Suppressor macrophage treated with lipopolysaccharide for 1 hour (primary cell): ENCODE results near the gene SSNA1.

Experiments
- DNase-seq, 3 donors: peaks; one replicate each; pipeline ENCODE4 v3.0.0-alpha.2; 2020 to 2022

SSNA1 gene

DNA sequence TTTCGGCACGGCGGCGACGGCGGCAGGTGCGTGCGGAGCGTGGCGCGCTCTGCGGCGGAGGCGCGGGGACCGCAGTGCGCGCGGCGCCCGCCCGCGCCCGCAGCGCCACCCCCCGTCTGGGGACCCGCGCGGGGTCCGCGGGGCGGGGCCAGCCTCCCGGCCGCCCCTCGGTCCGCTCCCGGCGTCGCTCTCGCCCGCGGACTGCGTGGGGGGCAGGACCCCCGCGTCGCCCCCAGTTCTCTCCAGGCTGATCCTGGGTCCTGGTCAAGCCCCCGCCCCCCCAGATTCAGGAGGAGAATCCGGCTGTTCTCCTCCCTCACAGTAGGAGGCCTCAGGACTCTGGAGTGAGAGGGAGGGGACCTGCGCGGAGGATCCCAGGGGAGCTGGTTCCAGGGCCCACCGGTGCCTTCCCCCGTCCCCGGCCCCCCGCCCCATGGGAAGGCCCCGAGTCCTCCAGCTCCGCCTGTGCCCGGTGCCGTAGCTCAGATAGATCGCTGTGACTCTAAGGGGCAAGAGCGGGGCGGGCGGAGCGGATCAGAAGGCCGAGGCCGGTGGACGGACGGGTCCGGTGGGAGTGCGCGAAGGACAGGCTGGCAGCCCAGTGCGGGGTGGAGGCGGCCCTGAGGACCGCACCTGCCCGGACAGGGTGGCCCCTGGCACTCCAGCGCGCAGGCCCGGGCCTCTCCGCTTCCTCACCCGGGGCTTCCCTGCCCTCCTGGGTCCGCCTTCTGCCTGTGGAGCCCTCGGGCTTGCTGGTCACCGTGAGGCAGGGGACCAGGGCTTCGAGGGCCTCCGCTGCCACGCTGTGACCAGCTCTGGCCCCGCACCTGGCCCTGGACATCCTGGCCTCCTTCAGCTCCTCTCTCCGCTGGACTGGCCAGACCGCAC, 34.0 kb downstream of the SSNA1 start, which contains the start of gene RNF208:
Gene RNF208, minus strand, starts transcription at position 51 of the 888 bp plus-strand sequence. CDS start 1,028 bp downstream, outside the sequence.
- peak in 2 of 3 donors; percentile 9 to 45 for DNase-seq

DNA sequence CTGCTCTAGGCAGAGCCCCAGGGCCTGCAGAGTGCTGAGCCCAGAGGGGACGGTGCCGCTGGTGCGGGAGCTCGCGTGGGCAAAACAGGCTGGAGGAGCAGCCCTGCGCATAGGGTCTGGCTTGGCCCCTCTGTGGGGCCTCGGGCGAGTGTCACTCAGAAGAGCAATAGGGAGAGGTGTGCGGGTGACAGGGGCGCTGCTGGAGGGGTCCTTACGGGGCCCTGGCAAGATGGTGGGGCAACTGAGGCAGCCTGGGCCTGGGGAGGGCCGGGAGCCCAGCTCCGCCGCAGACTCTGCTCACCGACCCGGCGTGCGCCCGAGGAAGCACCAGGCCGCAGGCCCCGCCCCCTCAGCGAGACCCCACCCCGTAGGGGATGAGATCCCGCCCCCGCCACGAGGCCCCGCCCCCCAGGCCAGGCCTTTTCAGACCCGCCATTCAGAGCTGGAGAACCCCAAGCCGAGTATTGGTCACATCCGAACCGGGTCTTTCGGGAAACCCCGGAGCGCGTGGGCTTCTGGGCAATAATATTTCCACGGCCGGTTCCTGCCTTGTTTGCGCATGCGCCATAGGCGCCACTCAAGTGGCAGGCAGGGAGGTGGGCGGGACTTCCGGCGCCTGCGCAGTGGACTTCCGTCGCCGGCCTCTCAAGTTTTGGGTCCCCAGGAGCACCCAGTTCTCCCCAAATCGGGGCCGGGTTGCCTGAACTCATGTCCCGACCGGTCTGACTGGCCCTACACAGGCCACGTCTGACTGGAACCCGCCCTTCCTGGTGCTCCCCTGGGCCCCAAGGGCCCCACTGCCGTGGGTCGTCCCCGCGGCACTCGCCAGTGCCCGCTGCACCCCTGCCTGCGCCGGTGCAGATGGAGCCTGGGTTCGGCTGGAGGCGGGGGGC, 34.8 kb downstream of the SSNA1 start:
- peak; percentile 99 to 100 (median 100) for DNase-seq

DNA sequence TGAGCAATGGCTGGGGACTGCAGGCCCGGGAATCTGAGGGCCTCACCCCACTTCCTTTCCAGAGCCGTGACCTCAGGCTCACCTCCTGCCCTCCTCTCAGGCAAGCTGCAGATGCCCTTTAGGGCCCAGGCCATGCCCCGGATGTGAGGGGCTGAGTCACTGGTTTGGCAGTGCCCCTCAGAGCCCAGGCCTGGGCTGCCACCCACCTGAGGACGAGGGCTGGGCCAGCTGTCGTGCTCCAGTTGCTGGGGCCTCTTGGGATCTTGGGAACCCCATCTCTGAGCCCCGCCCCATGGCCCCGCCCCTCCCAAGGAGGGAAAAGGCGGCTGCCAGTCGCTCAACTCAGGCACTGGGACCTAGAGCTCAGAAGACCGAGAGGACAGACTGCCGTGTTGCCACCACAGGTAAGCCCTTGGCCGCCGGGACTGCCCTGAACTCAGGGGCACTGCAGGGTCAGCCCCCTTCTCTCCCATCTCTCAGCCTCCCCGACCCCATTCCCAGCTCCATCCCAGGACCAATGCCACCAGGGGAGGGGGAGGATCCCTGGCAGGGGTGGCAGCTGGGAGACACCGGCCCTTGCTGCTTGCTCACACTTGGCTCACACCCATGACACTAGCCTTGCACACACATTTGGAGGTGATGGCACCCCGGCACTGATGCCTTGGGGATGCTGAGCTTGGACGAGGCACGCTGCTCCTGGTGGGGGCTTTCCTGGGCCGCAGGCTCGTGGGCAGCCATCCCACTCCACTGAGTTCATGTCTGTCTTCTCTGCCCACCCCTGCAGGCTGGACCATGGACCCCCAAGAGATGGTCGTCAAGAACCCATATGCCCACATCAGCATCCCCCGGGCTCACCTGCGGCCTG, 36.6 kb downstream of the SSNA1 start, which contains the start of gene CYSRT1:
Gene CYSRT1, plus strand, starts transcription at position 345 of the 865 bp plus-strand sequence. Its CDS starts 448 bp downstream, at position 793.
- peak; percentile 29 to 42 (median 41) for DNase-seq

DNA sequence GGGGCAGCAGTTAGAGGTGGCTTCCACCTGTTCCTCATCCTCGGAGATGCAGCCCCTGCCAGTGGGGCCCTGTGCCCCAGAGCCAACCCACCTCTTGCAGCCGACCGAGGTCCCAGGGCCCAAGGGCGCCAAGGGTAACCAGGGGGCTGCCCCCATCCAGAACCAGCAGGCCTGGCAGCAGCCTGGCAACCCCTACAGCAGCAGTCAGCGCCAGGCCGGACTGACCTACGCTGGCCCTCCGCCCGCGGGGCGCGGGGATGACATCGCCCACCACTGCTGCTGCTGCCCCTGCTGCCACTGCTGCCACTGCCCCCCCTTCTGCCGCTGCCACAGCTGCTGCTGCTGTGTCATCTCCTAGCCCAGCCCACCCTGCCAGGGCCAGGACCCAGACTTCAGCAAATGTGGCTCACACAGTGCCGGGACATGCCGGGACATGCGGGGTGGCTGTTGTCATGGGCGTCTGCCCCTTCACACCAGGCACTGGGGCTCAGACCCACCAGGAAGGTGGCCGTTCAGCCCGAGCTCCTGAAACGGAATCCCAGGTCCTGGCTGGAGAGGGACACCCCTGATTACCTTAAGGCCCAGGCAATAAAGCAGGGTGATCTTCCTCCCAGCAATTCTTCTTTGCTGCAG, 37.3 kb downstream of the SSNA1 start:
- DNase-seq: no peak

DNA sequence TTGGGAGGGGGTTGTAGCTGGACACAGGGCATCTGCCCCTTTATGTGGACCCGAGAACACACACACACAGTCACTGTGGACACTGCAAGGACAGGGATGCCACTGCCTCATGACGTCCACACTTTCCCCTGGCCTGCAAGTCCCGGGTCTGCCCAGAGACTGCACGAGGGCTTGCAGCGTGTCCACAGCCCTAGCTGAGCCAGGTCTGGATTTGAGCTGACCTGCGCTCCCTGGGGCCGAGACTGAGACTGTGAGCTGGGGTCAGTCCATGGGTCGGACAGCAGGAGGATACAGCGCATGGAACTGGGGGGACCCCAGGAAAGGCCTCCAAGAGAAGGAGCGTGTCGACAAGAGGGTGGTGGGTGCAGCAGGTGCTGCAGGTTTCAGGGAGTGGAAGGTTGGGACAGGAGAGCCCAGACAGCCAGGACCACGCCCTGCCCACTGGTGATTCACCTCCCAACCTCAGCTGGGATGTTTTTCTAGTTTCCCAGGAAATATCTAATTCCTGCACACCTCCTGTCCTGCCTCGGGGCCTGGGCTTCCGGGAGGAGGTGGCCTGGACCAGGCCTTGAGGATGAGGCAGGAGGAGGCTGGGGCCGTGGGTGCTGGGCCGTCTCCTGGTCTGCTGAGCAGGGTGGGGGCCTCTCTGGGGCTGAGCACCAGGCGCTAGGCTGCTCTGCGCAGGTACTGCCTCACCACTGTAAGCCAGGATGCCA, 38.0 kb downstream of the SSNA1 start:
- DNase-seq: no peak

DNA sequence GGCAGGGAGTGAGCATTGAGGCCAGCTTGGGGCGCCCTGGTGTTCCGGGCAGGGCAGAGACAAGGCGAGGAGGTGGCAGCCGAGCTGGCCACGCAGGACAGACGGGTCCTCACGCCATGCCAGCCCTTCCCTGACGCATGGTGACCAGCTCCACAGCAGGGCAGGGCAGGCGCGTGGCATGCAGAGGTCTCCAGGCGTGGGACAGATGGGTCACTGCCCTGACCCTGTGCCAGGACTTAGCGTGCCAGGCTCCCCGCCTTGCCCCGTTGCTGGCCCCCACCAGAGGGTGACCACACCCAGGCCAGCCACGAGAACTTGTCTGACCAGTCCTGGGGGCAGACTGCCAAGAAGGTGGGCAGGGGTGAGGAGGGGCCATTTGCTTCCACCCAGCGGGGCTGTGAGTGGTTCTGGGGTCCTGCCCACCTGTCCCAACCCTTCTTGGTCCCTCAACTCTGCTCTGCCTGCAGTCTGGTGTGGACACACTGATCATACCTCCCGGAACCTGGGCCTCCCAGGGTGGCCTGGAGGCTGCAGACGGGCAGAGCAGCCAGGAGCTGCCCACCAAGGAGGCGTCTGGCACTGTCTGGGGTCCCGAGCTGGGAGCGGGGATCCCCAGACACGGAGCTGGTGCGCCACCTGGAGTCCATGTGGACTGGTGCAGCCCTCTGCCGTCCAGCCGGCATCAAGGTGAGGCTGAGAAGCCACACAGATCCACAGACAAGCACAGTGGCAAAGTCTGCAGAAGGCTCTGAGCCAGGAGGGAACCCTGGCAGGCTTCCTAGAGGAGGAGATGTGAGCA, 38.8 kb downstream of the SSNA1 start, which contains the start of gene RNF224:
Gene RNF224, plus strand, starts transcription at position 449 of the 799 bp plus-strand sequence. CDS start 834 bp downstream, outside the sequence.
- DNase-seq: peak; percentile 70 to 85 (median 79)

DNA sequence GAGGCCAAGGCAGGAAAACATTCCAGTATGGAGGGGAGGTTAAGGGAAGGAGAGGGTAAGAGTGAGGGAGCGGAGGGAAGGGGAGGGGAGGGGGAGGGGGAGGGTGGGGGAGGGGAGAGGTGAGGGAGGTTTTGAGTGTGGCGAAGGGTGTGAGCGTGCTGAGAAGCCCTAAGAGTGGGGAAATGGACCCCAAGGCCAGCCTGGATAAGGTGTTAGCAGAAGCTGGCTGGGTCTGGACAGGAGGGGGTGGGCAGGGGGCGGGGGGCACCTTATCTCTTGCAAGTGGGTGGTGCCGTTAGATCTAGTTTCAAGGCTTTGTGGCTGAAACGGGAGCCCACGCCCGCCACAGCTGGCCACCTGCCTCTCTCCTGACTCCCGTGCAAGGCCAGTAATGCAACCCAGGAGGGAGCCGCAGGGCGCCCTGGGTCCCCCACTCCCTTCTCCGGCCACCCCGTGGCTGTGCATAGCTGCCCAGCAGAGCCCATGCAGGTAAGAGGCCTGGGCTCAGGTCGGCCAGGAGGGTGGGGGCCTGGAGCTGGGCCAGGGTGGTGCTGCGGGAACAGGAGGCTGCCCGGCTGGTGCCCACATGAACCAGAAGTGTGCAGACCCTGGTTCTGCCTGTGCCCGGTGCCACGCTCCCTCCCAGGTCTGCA, 39.5 kb downstream of the SSNA1 start:
- DNase-seq: no peak

DNA sequence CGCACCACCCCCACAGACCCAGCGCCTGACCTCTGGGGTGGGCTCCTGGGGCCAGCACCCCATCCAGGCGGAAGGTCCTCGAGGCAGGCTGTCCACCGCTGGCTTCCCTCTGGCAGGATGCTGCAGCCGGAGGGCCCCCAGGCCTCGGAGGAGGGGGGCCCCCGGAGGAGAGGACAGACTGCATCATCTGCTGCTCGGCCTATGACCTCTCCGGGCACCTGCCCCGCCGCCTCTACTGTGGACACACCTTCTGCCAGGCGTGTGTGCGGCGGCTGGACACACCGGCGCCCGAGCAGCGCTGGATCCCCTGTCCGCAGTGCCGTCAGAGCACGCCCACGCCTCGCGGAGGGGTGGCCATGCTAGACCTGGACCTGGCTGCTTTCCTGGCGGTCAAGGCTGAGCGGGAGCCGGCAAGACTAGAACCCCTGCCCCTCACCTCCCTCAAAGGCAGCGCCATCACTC, 40.1 kb downstream of the SSNA1 start:
- DNase-seq: no peak

DNA sequence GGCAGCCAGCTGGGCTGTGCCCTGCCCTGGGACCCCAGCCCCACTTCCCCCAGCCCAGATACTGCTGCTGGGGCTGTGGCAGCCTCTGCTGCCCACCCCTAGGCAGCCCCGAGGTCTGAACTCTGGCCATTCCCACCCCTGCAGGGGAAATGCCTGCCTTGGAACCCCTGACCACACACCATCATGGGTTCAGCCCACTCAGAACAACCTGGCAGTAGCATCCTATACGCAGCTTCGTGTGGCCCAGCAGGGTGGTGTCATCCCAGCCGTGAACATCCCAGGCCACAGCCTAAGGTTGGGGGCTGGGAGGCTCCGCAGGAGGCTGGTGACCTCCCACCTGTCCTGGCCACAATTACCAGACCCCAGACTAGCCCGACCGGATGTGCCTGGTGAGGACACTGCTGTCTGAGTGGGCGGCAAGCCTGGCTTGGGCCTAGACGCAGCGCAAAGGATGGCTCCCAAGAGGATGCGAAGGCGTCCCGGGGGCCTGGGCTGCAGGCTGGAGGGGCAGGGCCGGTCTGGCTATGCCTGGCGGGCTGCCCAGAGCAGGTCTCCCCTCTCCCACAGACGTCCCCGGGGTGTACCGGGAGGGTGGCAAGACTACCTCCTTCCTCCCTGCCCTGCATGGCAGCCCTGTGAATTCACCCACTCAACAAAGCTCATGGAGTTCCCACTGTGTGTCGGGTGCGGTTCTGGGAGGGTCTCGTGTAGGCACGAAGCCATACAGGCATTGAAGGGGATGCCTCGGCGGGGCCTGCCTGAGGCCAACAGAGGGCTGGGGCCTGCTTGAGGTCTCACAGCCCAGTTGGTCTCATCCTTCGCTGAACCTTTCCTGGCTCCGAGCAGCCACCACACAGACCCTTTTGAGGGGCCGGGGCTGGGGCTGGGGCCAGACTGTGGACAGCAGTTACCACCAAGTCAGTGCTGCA, 40.8 kb downstream of the SSNA1 start:
- DNase-seq: no peak

DNA sequence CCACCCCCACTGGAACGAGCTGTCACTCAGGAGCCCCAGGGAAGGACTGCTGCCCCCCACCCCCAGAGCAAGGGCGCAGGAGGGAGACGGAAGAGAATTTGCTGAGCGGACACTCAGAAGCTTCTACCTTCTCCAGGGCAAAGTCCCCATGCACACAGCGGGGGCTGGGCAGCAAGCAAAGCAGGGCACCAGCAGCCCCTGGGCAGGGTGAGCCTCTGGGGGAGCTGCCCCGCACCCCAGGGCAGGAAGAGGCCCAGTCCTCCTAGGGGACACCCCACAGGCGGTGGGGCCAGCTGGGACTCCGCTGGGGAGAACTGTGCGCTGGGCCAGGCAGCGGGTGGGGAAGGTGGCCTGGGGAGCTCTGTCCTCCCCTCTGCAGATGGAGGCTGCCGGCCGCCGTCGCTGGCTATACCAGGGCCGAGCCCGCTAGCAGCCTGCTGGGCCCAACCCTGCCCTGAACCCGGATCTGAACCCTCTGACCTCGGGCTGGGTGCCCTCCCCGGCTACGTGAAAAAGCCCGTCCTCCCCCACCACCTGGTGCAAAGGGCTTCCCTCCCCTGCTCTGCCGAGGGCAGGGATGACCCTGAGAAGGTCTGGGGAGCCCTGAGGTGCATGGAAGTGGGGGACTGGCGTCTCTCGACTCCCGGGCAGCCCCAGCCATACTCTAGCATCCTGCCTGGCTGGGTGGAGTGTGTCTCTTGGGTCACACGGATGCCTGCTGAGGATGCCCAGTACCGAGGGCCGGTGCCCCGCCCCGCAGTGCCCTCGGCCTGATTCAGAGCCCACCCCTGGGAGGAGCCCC, 41.6 kb downstream of the SSNA1 start:
- no peak for DNase-seq

DNA sequence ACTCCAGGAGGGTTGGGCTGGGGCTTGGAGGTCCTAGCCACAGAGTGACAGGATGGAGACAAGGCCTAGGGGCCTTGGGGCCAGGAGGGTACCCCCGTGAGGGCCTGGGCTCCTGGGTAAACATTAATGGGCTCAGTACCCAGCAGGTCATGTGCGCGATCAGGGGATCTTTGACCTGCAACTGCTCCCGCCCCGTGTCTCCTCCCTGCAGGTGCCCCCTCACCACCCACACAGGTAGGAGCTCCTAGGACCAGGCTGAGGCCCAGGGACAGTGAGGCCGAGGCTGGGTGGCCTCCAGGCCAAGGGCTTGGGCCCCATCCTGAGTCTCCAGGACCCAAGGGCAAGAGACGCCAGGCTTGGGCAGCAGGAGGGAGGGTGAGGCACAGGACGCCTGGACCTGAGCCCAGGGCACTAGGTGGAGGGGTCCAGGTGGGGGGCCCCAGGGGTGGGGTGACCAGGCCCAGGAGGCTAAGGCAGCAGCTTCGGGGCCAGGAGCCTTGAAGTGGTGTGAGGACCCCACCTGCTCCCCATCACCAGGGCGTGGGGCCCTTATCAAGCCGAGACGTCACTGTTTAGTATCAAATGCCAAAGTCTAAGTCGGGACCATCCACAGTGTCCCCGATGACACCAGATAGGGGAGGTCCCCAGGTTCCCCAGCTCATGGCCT, 42.4 kb downstream of the SSNA1 start, which contains the start of gene SLC34A3:
Gene SLC34A3, plus strand, starts transcription at position 197 of the 667 bp plus-strand sequence. CDS start 802 bp downstream, outside the sequence.
- DNase-seq: no peak

DNA sequence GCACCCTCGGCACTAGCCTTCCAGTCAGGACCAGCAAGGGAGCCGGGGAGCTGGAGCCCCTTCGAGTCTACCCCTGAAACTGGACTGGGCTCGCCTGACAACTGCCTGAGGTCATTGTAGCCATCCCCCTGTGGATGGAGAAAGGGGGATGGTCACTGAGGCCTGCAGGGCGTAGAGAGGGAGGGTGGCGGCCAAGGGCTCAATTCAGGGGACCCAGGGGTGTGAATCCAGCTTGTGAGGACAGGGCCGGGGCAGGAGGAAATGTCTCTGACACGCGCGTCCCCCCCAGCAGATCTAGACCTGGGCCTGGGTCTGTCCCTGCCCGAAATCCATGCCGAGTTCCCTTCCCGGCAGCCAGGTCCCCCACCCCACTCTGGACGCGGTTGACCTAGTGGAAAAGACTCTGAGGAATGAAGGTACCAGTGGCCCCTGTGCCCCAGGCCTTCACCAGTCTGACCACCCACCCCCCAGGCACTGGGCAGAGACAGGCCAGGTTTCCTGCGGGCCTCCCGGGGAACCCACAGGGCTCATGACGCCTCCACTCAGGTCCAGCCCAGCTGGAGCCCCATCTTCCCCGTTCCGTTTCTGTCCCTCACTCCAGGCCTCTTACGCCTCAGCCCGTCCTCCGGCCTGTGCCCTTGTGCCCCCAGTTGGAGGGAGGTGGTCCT, 43.0 kb downstream of the SSNA1 start:
- no peak for DNase-seq

DNA sequence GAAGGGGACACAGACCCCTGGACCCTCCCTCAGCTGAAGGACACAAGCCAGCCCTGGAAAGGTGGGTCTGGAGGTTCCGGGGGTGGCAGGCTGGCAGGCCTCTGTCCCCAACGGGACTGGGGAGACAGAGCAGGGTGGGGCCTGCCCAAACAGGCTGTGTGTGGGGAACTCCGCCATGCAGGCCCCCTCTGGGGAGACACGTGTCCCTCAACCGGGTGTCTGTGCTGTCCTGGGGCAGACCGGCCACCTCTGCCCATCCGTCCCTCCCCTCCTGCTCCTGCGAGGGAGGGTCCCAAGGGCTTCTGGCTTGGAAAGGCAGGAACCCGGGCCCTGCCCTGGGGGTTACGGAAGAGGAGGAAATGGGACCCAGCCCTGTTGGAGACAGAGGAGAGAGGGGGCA, 43.6 kb downstream of the SSNA1 start:
- DNase-seq: no peak

DNA sequence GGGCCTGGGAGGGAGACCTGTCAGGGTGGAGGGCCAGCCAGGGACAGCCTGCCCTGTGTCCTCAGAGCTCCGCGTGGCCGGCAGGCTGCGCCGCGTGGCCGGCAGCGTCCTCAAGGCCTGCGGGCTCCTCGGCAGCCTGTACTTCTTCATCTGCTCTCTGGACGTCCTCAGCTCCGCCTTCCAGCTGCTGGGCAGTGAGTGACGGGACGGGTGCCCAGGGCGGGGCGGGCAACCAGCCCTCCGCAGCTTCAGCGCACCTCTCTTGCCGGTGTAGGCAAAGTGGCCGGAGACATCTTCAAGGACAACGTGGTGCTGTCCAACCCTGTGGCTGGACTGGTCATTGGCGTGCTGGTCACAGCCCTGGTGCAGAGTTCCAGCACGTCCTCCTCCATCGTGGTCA, 44.0 kb downstream of the SSNA1 start:
- no peak for DNase-seq

DNA sequence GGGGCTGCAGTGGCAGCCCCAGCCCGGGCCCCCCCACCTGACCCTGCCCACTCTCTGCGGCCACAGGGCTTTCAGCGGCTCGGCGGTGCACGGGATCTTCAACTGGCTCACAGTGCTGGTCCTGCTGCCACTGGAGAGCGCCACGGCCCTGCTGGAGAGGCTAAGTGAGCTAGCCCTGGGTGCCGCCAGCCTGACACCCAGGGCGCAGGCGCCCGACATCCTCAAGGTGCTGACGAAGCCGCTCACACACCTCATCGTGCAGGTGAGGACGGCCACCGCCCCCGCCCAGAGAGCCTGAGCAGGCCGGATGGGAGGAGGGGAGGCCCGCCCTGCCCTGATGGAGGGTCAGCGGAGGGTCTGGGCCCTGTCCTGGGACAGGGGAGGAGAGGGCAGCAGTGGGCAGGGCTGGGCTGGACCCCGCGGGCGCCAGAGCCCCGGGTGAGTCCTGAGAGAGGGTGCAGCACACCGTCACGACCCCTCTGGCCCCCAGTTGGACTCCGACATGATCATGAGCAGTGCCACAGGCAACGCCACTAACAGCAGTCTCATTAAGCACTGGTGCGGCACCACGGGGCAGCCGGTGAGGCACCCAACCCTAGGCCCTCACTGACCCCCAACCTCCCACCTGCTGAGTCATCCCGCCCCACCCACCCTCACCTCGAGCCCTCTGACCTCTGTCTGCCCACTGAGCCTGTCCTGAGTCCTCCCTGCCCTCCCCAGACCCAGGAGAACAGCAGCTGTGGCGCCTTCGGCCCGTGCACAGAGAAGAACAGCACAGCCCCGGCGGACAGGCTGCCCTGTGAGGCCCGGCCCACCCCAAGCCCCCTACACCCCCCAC, 44.9 kb downstream of the SSNA1 start:
- no peak for DNase-seq
